ENCODE data around the gene NPW. TPM values are rescaled to one million over a fixed set of nuclear protein-coding genes. Genes with fewer than 3 reads are reported as not detected.

NPW gene
- total and polyA plus RNA-seq, 9 of the 15 experiments (the other 6 are each of a cell fraction or from before 2014, with no cell fraction given), result 0.14 to 4.0 (median 2.6) TPM; not detected in 4

DNA sequence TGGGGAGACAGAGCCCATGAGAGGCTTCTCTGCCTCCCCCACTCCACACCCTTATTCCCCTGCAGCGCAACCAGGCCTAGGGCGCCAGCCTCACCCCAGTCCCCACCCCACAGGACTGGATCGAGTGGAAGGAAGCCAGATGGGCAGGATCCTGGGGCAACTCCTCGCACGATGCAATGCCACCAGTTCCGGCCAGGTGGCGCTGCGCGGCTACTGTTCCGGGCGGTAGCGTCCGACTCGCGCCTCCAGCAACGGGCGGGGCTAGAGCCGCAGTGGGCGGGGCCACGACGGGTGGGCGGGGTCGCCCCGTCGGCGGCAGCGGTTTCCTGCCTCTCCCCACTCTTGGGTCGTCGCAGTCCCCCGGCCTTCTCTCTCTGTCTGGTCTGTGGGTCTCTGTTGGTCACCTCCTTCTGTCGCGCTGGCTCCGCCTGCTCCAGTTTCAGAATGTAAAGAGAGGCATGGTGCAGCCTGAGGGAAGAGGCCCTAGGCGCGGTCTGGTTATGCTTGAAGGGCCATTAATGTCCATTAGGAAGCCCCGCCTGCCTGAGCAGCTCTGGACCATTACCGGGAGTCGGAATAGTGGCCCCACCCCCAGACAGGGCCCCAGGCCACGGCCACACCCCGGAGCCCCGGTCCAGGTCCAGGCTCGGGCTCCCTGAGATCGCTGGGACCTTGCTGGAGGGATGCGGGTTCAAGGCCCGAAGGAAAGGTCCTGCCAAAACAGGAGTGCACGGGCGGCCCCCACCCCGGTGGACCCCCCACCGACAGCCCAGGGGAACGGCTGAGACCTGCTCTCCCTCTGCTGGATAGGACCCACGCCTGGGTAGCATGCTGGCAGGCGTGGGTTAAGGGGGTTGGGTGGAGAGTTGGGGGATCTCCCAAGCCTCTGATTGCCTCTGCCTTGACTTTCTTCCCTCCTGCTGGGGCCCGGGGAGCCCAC, 3.8 kb downstream of the NPW start (continued):
- TF ChIP-seq CTBP1 (IDR thresholded peaks at IDR 0.05; ENCODE audit: borderline replicate concordance) (peak; percentile 72; the same call in 1 of the 2 replicates), FIP1L1 (IDR thresholded peaks at IDR 0.05; ENCODE audit: low read depth, low read length, poor library complexity, severe bottlenecking) (no peak), CREM (IDR thresholded peaks at IDR 0.05; ENCODE audit: low read depth) (peak; percentile 72), ESRRA (IDR thresholded peaks at IDR 0.05; ENCODE audit: borderline replicate concordance, low read depth) (no peak), MBD2 (IDR thresholded peaks at IDR 0.05; ENCODE audit: borderline replicate concordance, low read depth) (peak; percentile 3; the same call in 1 of the 2 replicates), BHLHE40 (IDR thresholded peaks at IDR 0.05; ENCODE audit: low read length) (peak; percentile 41; the same call in 1 of the 2 replicates), MAZ (CRISPR knock-in tag; conservative IDR thresholded peaks at IDR 0.05 in 1 of 2, IDR thresholded peaks at IDR 0.05 in 1 of 2) (peak; percentile 89 to 99), NRF1 (conservative IDR thresholded peaks at IDR 0.05 in 1 of 2, IDR thresholded peaks at IDR 0.05 in 1 of 2) (peak; percentile 72 to 77), ZNF232 (CRISPR knock-in tag; IDR thresholded peaks at IDR 0.05) (no peak), PCBP1 (IDR thresholded peaks at IDR 0.05; ENCODE audit: low read depth, low read length, poor library complexity, severe bottlenecking) (peak; percentile 28), RBBP5 (IDR thresholded peaks at IDR 0.05; ENCODE audit: borderline replicate concordance, insufficient read depth, low read length, poor library complexity, severe bottlenecking) (peak; percentile 43), TEAD1 (CRISPR knock-in tag; IDR thresholded peaks at IDR 0.05) (peak in 1 of 2 experiments; percentile 81; a peak in 1 of 4 replicates)
- TF ChIP-seq, protein P1, sequence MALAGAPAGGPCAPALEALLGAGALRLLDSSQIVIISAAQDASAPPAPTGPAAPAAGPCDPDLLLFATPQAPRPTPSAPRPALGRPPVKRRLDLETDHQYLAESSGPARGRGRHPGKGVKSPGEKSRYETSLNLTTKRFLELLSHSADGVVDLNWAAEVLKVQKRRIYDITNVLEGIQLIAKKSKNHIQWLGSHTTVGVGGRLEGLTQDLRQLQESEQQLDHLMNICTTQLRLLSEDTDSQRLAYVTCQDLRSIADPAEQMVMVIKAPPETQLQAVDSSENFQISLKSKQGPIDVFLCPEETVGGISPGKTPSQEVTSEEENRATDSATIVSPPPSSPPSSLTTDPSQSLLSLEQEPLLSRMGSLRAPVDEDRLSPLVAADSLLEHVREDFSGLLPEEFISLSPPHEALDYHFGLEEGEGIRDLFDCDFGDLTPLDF (CRISPR knock-in tag; IDR thresholded peaks at IDR 0.05), result peak; percentile 69
- TF ChIP-seq, protein P2, sequence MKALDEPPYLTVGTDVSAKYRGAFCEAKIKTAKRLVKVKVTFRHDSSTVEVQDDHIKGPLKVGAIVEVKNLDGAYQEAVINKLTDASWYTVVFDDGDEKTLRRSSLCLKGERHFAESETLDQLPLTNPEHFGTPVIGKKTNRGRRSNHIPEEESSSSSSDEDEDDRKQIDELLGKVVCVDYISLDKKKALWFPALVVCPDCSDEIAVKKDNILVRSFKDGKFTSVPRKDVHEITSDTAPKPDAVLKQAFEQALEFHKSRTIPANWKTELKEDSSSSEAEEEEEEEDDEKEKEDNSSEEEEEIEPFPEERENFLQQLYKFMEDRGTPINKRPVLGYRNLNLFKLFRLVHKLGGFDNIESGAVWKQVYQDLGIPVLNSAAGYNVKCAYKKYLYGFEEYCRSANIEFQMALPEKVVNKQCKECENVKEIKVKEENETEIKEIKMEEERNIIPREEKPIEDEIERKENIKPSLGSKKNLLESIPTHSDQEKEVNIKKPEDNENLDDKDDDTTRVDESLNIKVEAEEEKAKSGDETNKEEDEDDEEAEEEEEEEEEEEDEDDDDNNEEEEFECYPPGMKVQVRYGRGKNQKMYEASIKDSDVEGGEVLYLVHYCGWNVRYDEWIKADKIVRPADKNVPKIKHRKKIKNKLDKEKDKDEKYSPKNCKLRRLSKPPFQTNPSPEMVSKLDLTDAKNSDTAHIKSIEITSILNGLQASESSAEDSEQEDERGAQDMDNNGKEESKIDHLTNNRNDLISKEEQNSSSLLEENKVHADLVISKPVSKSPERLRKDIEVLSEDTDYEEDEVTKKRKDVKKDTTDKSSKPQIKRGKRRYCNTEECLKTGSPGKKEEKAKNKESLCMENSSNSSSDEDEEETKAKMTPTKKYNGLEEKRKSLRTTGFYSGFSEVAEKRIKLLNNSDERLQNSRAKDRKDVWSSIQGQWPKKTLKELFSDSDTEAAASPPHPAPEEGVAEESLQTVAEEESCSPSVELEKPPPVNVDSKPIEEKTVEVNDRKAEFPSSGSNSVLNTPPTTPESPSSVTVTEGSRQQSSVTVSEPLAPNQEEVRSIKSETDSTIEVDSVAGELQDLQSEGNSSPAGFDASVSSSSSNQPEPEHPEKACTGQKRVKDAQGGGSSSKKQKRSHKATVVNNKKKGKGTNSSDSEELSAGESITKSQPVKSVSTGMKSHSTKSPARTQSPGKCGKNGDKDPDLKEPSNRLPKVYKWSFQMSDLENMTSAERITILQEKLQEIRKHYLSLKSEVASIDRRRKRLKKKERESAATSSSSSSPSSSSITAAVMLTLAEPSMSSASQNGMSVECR (CRISPR knock-in tag; IDR thresholded peaks at IDR 0.05), result peak; percentile 86; the same call in 1 of the 2 replicates
- TF ChIP-seq, protein P3, sequence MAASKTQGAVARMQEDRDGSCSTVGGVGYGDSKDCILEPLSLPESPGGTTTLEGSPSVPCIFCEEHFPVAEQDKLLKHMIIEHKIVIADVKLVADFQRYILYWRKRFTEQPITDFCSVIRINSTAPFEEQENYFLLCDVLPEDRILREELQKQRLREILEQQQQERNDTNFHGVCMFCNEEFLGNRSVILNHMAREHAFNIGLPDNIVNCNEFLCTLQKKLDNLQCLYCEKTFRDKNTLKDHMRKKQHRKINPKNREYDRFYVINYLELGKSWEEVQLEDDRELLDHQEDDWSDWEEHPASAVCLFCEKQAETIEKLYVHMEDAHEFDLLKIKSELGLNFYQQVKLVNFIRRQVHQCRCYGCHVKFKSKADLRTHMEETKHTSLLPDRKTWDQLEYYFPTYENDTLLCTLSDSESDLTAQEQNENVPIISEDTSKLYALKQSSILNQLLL (CRISPR knock-in tag; IDR thresholded peaks at IDR 0.05; ENCODE audit: borderline replicate concordance), result no peak
- TF ChIP-seq, protein P4, sequence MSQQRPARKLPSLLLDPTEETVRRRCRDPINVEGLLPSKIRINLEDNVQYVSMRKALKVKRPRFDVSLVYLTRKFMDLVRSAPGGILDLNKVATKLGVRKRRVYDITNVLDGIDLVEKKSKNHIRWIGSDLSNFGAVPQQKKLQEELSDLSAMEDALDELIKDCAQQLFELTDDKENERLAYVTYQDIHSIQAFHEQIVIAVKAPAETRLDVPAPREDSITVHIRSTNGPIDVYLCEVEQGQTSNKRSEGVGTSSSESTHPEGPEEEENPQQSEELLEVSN (IDR thresholded peaks at IDR 0.05; ENCODE audit: borderline replicate concordance in 1 of 2, extremely low read depth in 1 of 2, insufficient read depth in 1 of 2, insufficient read length in 1 of 2, low read depth in 1 of 2, low read length in 1 of 2, poor library complexity in 1 of 2, severe bottlenecking in 1 of 2), result peak in 1 of 2 experiments; percentile 14

Measured in K562 (cell line).